Stimulated activated CD8-positive, alpha-beta memory T cell treated with anti-CD3 and anti-CD28 coated beads, Interleukin-4, amount 100 ng/mL, for 24 hours (primary cell): ENCODE data around the gene RGS9.

Experiments
- DNase-seq: peaks from one replicate; pipeline ENCODE4 v3.0.0-alpha.2; 2020; ENCODE audit warnings: low read depth

Gene RGS9

GRCh38 chr17:65219124-65219523, 82.0 kb downstream of the RGS9 start:
- DNase-seq, result no peak

- DNase-seq, result no peak
Observed at GRCh38 chr17:65219707-65220106, 82.5 kb downstream of the RGS9 start.

- DNase-seq, result no peak
Observed at GRCh38 chr17:65220732-65221131, 83.6 kb downstream of the RGS9 start.

GRCh38 chr17:65222214-65222738, 85.1 kb downstream of the RGS9 start:
- no peak for DNase-seq

GRCh38 chr17:65225061-65225460, 87.9 kb downstream of the RGS9 start:
- DNase-seq, result no peak

- DNase-seq, result no peak
Observed at GRCh38 chr17:65226227-65226626, 89.1 kb downstream of the RGS9 start.

GRCh38 chr17:65227637-65228036, 90.5 kb downstream of the RGS9 start:
- no peak for DNase-seq

GRCh38 chr17:65228287-65228686, 91.1 kb downstream of the RGS9 start:
- DNase-seq, result no peak

GRCh38 chr17:65228734-65229620, 91.8 kb downstream of the RGS9 start:
- DNase-seq, result no peak

GRCh38 chr17:65229621-65229995, 92.4 kb downstream of the RGS9 start:
- no peak for DNase-seq

GRCh38 chr17:65230040-65230439, 92.9 kb downstream of the RGS9 start:
- no peak for DNase-seq

GRCh38 chr17:65231086-65231485, 93.9 kb downstream of the RGS9 start:
- DNase-seq, result no peak

GRCh38 chr17:65231662-65232335, 94.6 kb downstream of the RGS9 start:
- peak; percentile 11 for DNase-seq

- no peak for DNase-seq
Observed at GRCh38 chr17:65235284-65235683, 98.1 kb downstream of the RGS9 start.

- DNase-seq, result no peak
Observed at GRCh38 chr17:65236321-65236720, 99.2 kb downstream of the RGS9 start.

GRCh38 chr17:65243838-65244625, 106.9 kb downstream of the RGS9 start:
- DNase-seq, result no peak

- no peak for DNase-seq
Observed at GRCh38 chr17:65246252-65246651, 109.1 kb downstream of the RGS9 start.

GRCh38 chr17:65249774-65250173, 112.6 kb downstream of the RGS9 start:
- no peak for DNase-seq

- DNase-seq, result no peak
Observed at GRCh38 chr17:65254166-65254565, 117.0 kb downstream of the RGS9 start.

- no peak for DNase-seq
Observed at GRCh38 chr17:65259281-65259680, 122.1 kb downstream of the RGS9 start.

GRCh38 chr17:65259696-65260485, 122.7 kb downstream of the RGS9 start:
- DNase-seq, result no peak

- no peak for DNase-seq
Observed at GRCh38 chr17:65260626-65261025, 123.5 kb downstream of the RGS9 start.
